Measurements from ENCODE around the gene SMIM36.
"Not testable (repeated sequence)": the region's sequence is repeated elsewhere in the genome, so short reads cannot be mapped to it uniquely, and the experiment has no call there.

SMIM36 gene

DNA sequence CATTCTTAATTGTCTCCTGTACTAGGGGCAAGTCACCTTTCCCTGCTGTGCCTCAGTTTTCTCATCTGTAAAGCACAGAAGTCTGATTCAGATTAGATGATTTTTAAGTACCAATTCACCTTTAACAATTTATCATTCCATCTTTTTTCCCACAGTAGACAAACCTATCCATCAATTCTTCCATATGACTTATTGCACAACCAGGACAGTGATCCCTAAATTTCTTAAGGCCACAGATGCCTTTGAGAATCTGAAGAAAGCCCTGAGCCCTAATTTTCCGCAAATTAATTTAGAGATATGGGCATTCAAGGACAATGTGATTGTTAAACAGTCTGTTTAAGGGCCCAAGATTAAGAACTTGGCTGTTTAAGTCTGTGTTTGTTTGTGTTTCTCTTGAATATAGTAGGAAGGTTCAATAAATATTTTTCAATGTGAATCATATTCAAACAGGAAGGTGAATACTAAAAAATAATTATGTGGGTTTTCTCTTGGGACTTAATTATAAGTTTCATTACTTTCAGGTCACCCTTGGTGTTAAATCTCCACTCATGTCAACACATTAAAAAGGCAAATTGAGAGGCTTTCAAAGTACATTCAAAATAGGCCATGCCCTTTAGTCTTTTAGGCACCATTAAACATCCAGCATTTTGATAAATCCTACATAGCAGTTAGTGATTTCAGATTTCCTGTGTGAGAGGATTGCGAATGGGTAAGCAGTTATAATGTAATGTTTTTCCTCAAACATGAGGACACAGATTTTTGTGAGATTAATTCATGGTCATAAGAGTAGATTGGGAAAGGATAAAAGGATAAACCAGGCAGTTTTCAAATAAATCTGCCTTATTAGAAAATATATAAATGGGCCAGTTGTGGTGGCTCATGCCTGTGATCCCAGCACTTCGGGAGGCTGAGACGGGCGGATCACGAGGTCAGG lies 54.7 kb downstream of the SMIM36 start:
- no peak for DNase-seq

DNA sequence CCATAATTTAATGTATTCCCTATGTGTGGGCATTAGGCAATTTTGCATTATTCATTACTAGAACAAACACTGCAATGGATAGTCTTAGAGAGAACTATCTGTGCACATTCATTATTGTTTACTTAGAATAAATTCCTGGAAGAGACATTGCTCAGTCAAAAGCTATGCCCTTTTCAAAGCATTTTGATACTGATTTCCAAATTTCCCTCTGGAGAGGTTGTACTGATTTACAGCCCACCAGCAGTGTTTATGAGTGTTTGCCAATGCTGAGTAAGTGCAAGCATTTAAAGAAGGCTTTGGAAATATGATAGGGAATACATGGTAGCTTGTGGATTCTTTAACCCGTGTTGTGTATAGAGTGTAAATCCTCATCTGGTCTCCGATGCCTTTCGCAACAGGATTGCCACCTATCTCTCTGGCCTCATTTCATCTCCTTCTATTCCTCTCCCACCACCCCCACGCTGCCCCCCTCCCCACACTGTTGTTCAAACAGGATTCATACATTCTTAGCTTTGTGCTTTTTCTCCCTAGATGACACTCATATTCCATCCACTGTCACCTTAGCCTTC lies 56.3 kb downstream of the SMIM36 start:
- DNase-seq = no peak

- peak in 7 of 56 donors; percentile 1 to 23 (median 6) for DNase-seq
These were observed 57.3 kb downstream of the SMIM36 start for GRCh38 chr17:55453839-55454557.

- DNase-seq = no peak
These were observed 59.0 kb downstream of the SMIM36 start for GRCh38 chr17:55452139-55452790.

- no peak for DNase-seq
These were observed 59.5 kb downstream of the SMIM36 start for GRCh38 chr17:55451758-55452138.

GRCh38 chr17:55451203-55451641 lies 60.0 kb downstream of the SMIM36 start:
- no peak for DNase-seq

DNA sequence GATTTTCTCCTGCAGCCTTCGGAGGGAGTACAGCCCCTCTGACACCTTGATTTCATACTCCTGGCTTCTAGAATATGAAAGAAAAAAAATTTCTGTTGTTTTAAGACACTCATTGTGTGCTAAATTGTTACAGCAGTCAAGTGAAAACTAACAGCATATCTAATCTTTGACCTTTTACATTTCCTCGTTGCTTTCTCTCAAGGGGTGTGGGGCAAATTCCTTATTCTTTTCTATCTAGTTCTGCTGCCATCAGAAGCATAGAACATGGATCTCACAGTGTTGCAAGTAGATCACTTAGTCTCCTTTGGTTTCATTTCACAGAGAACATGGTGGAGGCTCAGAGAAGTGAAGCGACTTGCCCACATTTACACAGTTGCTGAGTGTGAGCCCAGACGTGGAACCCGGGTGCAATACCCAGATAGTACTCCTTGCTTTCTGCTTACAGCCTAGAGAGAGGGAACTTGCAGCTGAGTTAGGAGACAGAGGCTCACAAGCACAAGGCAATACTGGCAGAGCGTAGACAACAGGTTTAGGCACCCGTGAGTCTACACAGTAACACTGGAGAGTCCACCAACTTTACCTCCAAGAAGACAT lies 60.9 kb downstream of the SMIM36 start:
- no peak for DNase-seq

- DNase-seq = no peak
These were observed 62.6 kb downstream of the SMIM36 start for GRCh38 chr17:55448681-55449080.

DNA sequence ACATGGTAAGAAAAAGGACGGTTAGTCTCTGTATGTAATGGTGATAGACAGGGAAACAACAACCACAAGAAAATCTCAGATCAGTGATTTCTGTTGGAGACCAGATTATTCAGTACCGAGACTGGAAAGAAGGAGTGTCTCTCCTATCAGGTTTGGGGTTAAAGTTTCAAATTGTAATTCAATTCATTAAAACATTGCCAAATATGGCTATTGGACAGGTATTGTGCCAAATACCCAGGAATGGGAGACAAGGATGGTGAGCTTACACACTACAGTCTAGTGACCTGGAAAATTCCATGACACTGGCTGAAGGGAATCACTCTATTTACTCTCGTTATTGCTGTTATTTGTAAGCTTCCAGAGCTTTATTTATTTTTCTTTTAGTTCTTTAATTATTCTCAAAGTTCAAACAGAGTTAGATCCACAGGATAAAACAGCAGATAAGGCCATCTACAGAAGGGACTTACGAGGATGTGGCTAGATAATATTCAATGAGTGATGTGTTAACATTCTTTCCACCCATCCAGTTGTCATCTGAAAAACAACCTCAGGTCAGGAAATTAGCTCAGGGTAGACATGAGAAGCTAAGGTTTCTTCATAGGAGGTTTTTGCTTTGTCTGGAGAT lies 64.6 kb downstream of the SMIM36 start:
- no peak for DNase-seq

DNA sequence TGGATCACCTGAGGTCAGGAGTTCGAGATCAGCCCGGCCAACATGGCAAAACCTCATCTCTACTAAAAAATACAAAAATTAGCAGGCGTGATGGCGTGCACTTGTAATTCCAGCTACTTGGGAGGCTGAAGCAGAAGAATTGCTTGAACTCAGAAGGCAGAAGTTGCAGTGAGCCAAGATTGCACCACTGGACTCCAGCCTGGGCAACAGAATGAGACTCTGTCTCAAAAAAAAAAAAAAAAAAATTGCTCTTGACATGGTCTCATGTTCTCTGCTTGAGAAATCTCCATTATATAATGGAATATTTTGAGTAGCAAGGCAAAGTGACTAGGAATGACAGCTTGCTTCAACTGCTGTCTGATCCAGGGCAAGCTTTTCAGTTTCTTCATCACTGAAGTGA lies 65.2 kb downstream of the SMIM36 start:
- DNase-seq = not testable (repeated sequence)

DNA sequence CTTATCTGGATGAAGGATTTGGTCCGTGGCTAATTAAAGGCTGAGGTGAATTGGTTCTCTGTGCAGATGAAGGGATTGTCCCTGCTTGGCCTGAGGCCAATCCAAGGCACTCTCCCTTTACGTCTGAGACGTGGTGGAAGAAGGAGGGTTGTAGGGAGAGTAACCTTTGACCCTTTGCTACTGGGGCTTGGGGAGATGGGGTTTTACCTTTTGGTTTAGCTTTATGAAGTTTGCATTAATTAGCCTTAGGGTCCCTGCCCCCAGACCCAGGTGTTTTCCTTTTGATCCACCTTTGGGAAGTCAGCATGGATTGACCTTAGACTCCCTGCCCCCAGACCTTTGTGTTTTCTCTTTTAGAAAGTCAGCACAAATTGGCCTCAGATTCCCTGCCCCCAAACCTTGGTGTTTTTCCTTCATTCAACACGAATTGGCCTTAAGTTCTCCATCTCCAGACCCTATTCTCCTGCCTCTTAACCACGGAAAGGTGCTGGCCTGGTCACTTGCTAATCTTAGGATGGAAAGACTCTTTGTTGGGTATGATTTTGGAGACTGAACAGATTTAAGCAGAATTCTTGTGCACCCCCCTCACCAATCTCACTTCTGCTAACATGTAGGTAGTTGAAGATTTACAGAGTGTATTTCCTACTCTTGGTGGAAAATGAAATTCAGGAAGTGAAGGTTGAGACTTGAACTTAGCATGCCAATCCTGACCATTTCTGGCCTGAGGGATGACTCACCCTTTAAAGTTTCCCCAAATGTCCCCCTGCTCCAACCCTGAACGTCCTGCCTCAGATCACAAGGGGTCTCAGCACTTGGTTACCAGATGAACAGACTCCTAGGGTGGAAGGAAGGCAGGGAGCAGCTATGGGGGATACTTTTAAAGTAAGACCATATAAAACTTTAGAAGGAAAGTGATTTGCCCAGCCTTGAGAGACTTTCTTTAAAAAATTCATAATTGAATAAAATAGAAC lies 66.5 kb downstream of the SMIM36 start:
- no peak for DNase-seq

GRCh38 chr17:55443904-55444303 lies 67.3 kb downstream of the SMIM36 start:
- no peak for DNase-seq

GRCh38 chr17:55442953-55443683 lies 68.1 kb downstream of the SMIM36 start:
- no peak for DNase-seq

- no peak for DNase-seq
These were observed 68.8 kb downstream of the SMIM36 start for GRCh38 chr17:55442462-55442861.

- DNase-seq = no peak
These were observed 69.7 kb downstream of the SMIM36 start for GRCh38 chr17:55441544-55441943.

GRCh38 chr17:55440391-55440790 lies 70.9 kb downstream of the SMIM36 start:
- peak in 2 of 56 donors; percentile 1 to 16 for DNase-seq

DNA sequence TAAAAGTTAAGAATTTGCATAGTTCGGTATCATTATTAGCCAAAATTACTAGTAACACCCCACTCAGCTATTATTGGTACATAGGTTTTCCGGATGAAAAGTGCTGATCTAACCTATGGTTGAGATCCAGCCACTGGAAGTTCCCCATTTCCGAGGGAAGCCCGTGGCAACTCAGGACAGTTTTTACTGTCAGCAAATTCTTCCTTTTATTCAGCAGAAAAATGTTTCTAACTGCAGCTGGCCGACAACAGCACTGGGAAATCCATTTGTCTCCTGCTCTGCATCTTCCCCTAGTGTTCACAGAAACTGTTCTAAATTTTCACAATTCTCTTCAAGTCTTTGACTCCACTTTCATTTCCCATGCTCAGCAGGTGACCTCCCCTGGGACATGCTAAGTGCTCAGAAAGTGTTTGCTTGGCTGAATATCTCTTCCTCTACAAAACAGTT lies 74.1 kb downstream of the SMIM36 start:
- peak in 3 of 56 donors; percentile 1 to 17 (median 5) for DNase-seq
